K562 (cell line): ENCODE results near the gene MYO1B. TPM values are rescaled to one million over a fixed set of nuclear protein-coding genes. Genes with fewer than 3 reads are reported as not detected.

ENCODE experiments used
- ATAC-seq: fragments of 200-7000 bp; cut with Tn5 transposase; 3 replicates; pipeline ENCODE4 v1.9.1; 2020; ENCODE audit warnings: moderate library complexity
- BruUV-seq: library from RNA; stranded (reverse); fragments of 400-500 nt; replicated peaks from 2 replicates; lab custom pipeline; 2021; lab: Mats Ljungman, UMichigan
- CTCF ChIA-PET: fragments of 300-600 bp; formaldehyde crosslinking; extraction: SDS; loops from one replicate; lab custom pipeline; 2021; ENCODE audit warnings: low intra/inter-chr PET ratio; lab: Yijun Ruan, JAX
- POLR2A ChIA-PET: fragments of 300-600, 350-650 bp; sonication (Branson Sonifier 250); formaldehyde crosslinking; extraction: SDS; loops from one replicate; lab custom pipeline; 2021; ENCODE audit warnings: antibody characterized with exemption, inconsistent platforms; lab: Yijun Ruan, JAX
- DNase-seq, 4 experiments: peaks; one replicate each; pipeline versions ENCODE4 v3.0.0 to v3.0.0-alpha.2; 2011 to 2018; ENCODE audit warnings: low spot score in 3 of 4, mixed read lengths in 3 of 4; ENCODE audit errors: extremely low read depth in 1 of 4
- FAIRE-seq: peaks from 2 replicates; lab custom pipeline; 2011; peaks lifted over from hg19 to GRCh38; lab: Jason Lieb, UNC
- H2AFZ ChIP-seq: 2 replicates; pipeline ENCODE4 v1.6.0; 2011; ENCODE audit warnings: low read depth, low read length, control low read depth, inconsistent platforms
- H3K27ac ChIP-seq: fragments of 200-600 bp; 3 replicates; pipeline ENCODE4 v1.8.0; 2011; ENCODE audit warnings: low read depth, mild to moderate bottlenecking, control low read depth, inconsistent platforms, low read length, moderate library complexity, mixed read lengths; ENCODE audit errors: extremely low read depth
- H3K27me3 ChIP-seq, 2 experiments: fragments of 300-600 bp in 1 of 2; 2 replicates in 1 of 2; 3 replicates in 1 of 2; pipeline versions ENCODE4 v1.6.0 to v1.8.0; 2011; ENCODE audit warnings: inconsistent platforms in 2 of 2, low read length in 2 of 2, mild to moderate bottlenecking in 1 of 2, mixed read lengths in 1 of 2, moderate library complexity in 1 of 2; ENCODE audit not compliant: control insufficient read depth in 2 of 2, insufficient read depth in 2 of 2
- H3K36me3 ChIP-seq: fragments of 300-600 bp; 3 replicates; pipeline ENCODE4 v1.8.0; 2011; ENCODE audit warnings: mild to moderate bottlenecking, low read length, inconsistent platforms; ENCODE audit not compliant: control insufficient read depth, insufficient read depth
- H3K4me1 ChIP-seq, 2 experiments: fragments of 200-600 bp in 1 of 2; replicated peaks in 1 of 2; 2 replicates in 1 of 2; 3 replicates in 1 of 2; pipeline versions ENCODE4 v1.5.1 to v1.8.0; 2011; ENCODE audit warnings: inconsistent platforms in 2 of 2, low read length in 2 of 2, mild to moderate bottlenecking in 1 of 2, mixed read lengths in 1 of 2, moderate library complexity in 1 of 2; ENCODE audit not compliant: control insufficient read depth in 2 of 2, insufficient read depth in 2 of 2
- H3K4me2 ChIP-seq: 2 replicates; pipeline ENCODE4 v1.6.1; 2011; ENCODE audit warnings: low read length, control low read depth, inconsistent platforms, mixed read lengths; ENCODE audit not compliant: insufficient read depth
- H3K4me3 ChIP-seq: fragments of 200-600 bp; sonication (generic), shearing (Covaris generic); 2 replicates; pipeline ENCODE4 v1.5.1; 2016; ENCODE audit warnings: control low read depth, inconsistent platforms
- H3K79me2 ChIP-seq: fragments of 200-600 bp; 3 replicates; pipeline ENCODE4 v1.8.0; 2011; ENCODE audit warnings: low read length, inconsistent platforms; ENCODE audit not compliant: control insufficient read depth, insufficient read depth
- H3K9ac ChIP-seq, 2 experiments: 2 replicates each; pipeline versions ENCODE4 v1.6.0 to v1.6.1; 2011; ENCODE audit warnings: low read depth in 2 of 2, low read length in 2 of 2, control low read depth in 1 of 2, inconsistent platforms in 1 of 2, mild to moderate bottlenecking in 1 of 2, mixed read lengths in 1 of 2; ENCODE audit not compliant: insufficient read depth in 1 of 2
- H3K9me1 ChIP-seq: one replicate; pipeline ENCODE4 v1.6.0; 2011; ENCODE audit warnings: inconsistent platforms, mild to moderate bottlenecking, low read length, moderate library complexity; ENCODE audit not compliant: control insufficient read depth, insufficient read depth
- H3K9me3 ChIP-seq: replicated peaks from 2 replicates; pipeline ENCODE4 v1.5.1; 2011; ENCODE audit warnings: low read depth, low read length, inconsistent platforms; ENCODE audit not compliant: control insufficient read depth, insufficient read depth
- H4K20me1 ChIP-seq: replicated peaks from 2 replicates; pipeline ENCODE4 v1.6.1; 2011; ENCODE audit warnings: low read length, inconsistent platforms, mixed read lengths; ENCODE audit not compliant: control insufficient read depth, insufficient read depth
- E2F3 ChIP-seq: fragments of 250-450 bp; sonication (Bioruptor Pico); IDR thresholded peaks from 2 replicates; pipeline ENCODE4 v1.4.0; 2020; ENCODE audit warnings: mild to moderate bottlenecking
- ELF1 ChIP-seq: fragments of 200-800 bp; sonication (Bioruptor generic); IDR thresholded peaks from 2 replicates; pipeline ENCODE4 v1.6.1; 2016; ENCODE audit warnings: missing genetic modification characterization, missing compliant biosample characterization
- ERF ChIP-seq: fragments of 450-650 bp; formaldehyde crosslinking; IDR thresholded peaks from 2 replicates; pipeline ENCODE4 v1.4.0; 2020; ENCODE audit warnings: mild to moderate bottlenecking, mixed read lengths
- FIP1L1 ChIP-seq: fragments of 200-400 bp; formaldehyde crosslinking; IDR thresholded peaks from 2 replicates; pipeline ENCODE4 v1.6.1; 2018; ENCODE audit warnings: mild to moderate bottlenecking, low read depth, low read length; ENCODE audit not compliant: poor library complexity, severe bottlenecking
- GTF2B ChIP-seq: IDR thresholded peaks from 2 replicates; pipeline ENCODE4 v1.6.1; 2011; ENCODE audit not compliant: insufficient read length; ENCODE audit errors: extremely low read depth
- HINFP ChIP-seq: fragments of 450-650 bp; conservative IDR thresholded peaks from 2 replicates; pipeline ENCODE4 v1.6.1; 2016; ENCODE audit warnings: missing genetic modification characterization, low read depth, mild to moderate bottlenecking, control low read depth, missing compliant biosample characterization
- HNRNPK ChIP-seq: fragments of 200-400 bp; formaldehyde crosslinking; IDR thresholded peaks from one replicate; pipeline ENCODE4 v1.6.1; 2018; ENCODE audit warnings: mild to moderate bottlenecking, low read depth, low read length; ENCODE audit not compliant: poor library complexity, severe bottlenecking
- MITF ChIP-seq: IDR thresholded peaks from 2 replicates; pipeline ENCODE4 v1.6.1; 2014; ENCODE audit warnings: antibody characterized with exemption
- NBN ChIP-seq: fragments of 450-650 bp; IDR thresholded peaks from 2 replicates; pipeline ENCODE4 v1.6.1; 2016; ENCODE audit warnings: low read depth, mild to moderate bottlenecking
- NONO ChIP-seq, 2 experiments: fragments of 200-400 bp in 1 of 2; fragments of 450-650 bp in 1 of 2; formaldehyde crosslinking in 1 of 2; IDR thresholded peaks; 2 replicates each; pipeline ENCODE4 v1.6.1; 2017; ENCODE audit warnings: low read depth in 2 of 2, mild to moderate bottlenecking in 2 of 2, moderate library complexity in 2 of 2, low read length in 1 of 2
- SNRNP70 ChIP-seq: fragments of 200-400 bp; formaldehyde crosslinking; optimal IDR thresholded peaks from 2 replicates; pipeline ENCODE3; 2017; ENCODE audit warnings: low read depth, low read length
- TAF9B ChIP-seq: fragments of 450-650 bp; IDR thresholded peaks from 2 replicates; pipeline ENCODE4 v1.6.1; 2018; ENCODE audit warnings: mild to moderate bottlenecking; ENCODE audit not compliant: partially characterized antibody
- ZBTB9 ChIP-seq: fragments of 450-650 bp; formaldehyde crosslinking; IDR thresholded peaks from 2 replicates; pipeline ENCODE4 v1.4.0; 2020; ENCODE audit warnings: mild to moderate bottlenecking, moderate library complexity
- ZNF3 ChIP-seq: fragments of 250-450 bp; sonication (Bioruptor Pico); IDR thresholded peaks from 2 replicates; pipeline ENCODE4 v1.5.0; 2021; ENCODE audit warnings: mild to moderate bottlenecking, moderate library complexity
- ZNF655 ChIP-seq: fragments of 250-450 bp; sonication (Bioruptor Pico); IDR thresholded peaks from 2 replicates; pipeline ENCODE4 v1.5.0; 2021
- ZNF778 ChIP-seq: fragments of 450-650 bp; formaldehyde crosslinking; IDR thresholded peaks from 2 replicates; pipeline ENCODE4 v1.4.0; 2020; ENCODE audit warnings: mild to moderate bottlenecking, moderate library complexity
- WGBS: fragments of 100-300 bp; shearing (Covaris generic); methylation state at CpG from one replicate; pipeline ENCODE4 v1.1.6; 2016; ENCODE audit warnings: low coverage, mixed read lengths; ENCODE audit not compliant: insufficient coverage; ENCODE audit errors: missing lambda C conversion rate; 5-methylcytosine and 5-hydroxymethylcytosine counted together
- in situ Hi-C: fragments of 300-500 bp; cut with MboI; formaldehyde crosslinking; loops from 4 replicates; pipeline ENCODE4 v1.15.0; 2018; ENCODE audit warnings: inconsistent platforms, mixed read lengths
- intact Hi-C: fragments of 100-400 bp; cut with micrococcal nuclease; formaldehyde crosslinking; loops from 2 replicates; pipeline ENCODE4 v1.14.2; 2022
- polyA plus RNA-seq, 8 experiments: library from polyadenylated mRNA; depleted of rRNA in 4 of 8; stranded (reverse) in 5 of 8; unstranded in 3 of 8; fragments of >200 nt; fragmentation: Nextera tagmentation in 2 of 8; fragmentation: Illumina TruSeq in 1 of 8; extraction: Ambion mirVana in 2 of 8; extraction: Trizol in 1 of 8; gene quantifications; 2 replicates each; pipeline versions ENCODE4 v1.2.1 to v1.2.3, GENCODE V29; 2011 to 2014; ENCODE audit warnings: inconsistent platforms in 1 of 8, missing spikeins in 1 of 8
- total RNA-seq, 7 experiments: library from RNA; depleted of rRNA in 6 of 7; stranded (reverse); fragments of >200 nt in 6 of 7; fragmentation: Illumina TruSeq in 2 of 7; extraction: Trizol in 2 of 7; gene quantifications; 2 replicates each; pipeline versions ENCODE4 v1.2.1 to v1.2.3, GENCODE V29; 2011 to 2021; ENCODE audit warnings: low replicate concordance in 1 of 7

MYO1B gene
- total and polyA plus RNA-seq, 9 of the 15 experiments (the other 6 are each of a cell fraction or from before 2014, with no cell fraction given): 0.04 to 0.33 (median 0.20) TPM; not detected in 5

GRCh38 chr2:191415858-191416257 lies 170.7 kb downstream of the MYO1B start:
- BruUV-seq: no TSS peak
- intact Hi-C loops: no loop called here
- no peak for TF ChIP-seq TAF9B
- no peak for TF ChIP-seq SNRNP70
- no peak for TF ChIP-seq HINFP (tag)
- no peak for TF ChIP-seq GTF2B
- TF ChIP-seq ELF1 (tag): no peak
- TF ChIP-seq FIP1L1: no peak
- TF ChIP-seq NONO (IDR thresholded peaks at IDR 0.05; ENCODE audit: low read depth in 2 of 2, low read length in 1 of 2): no peak
- no peak for TF ChIP-seq ZNF778 (CRISPR knock-in tag)
- no peak for TF ChIP-seq ZNF3 (CRISPR knock-in tag)
- no peak for TF ChIP-seq ZNF655 (CRISPR knock-in tag)
- no peak for TF ChIP-seq MITF
- TF ChIP-seq E2F3 (CRISPR knock-in tag): no peak
- no peak for TF ChIP-seq NBN
- no peak for TF ChIP-seq HNRNPK
- TF ChIP-seq ZBTB9: no peak
- no peak for TF ChIP-seq ERF
- Histone ChIP-seq H3K9me3 (no peaks in the 10 kb centered on the region), H4K20me1 (no peaks in the 10 kb centered on the region), H3K27me3 (0 out of 5 replicates have a peak, but pooled peaks cover 0 to 5% of the 10 kb centered on the region in 2 experiments), H3K4me3 (no peak overlapping the region), H3K9me1 (no peaks in the 10 kb centered on the region), H3K79me2 (no peaks in the 10 kb centered on the region), H3K9ac (no peak overlapping the region), H3K27ac (no peak overlapping the region), H3K4me1 (no peaks in the 10 kb centered on the region), H3K4me2 (no peak overlapping the region), H2AFZ (no peak overlapping the region), H3K36me3 (no peaks in the 10 kb centered on the region)
- ChIA-PET CTCF (no interaction called here), POLR2A (interaction anchor here (0.7 kb wide), 1 partner anchor 12 kb away, joined by 3 read pairs; no protein-coding TSS in a partner anchor)
- DNase-seq (no peak), FAIRE-seq (no peak), ATAC-seq (no peak)
- WGBS: 0% methylated on average over 5 of the region's 5 CpGs
- in situ Hi-C loops: no loop called here
